Measurements from ENCODE around the gene PSME3IP1. TPM values are rescaled to one million over a fixed set of nuclear protein-coding genes. Genes with fewer than 3 reads are reported as not detected.

The PSME3IP1 gene
- total and polyA plus RNA-seq, 2 experiments from 2014 or later = 78.0 to 105 TPM

- TF ChIP-seq ZNF462 (CRISPR knock-in tag; IDR thresholded peaks at IDR 0.05) (no peak), EZH2phosphoT487 (IDR thresholded peaks at IDR 0.05; ENCODE audit: unreplicated experiment) (no peak), STAT1 (IDR thresholded peaks at IDR 0.05; ENCODE audit: unreplicated experiment) (no peak), POLR2AphosphoS5 (IDR thresholded peaks at IDR 0.05; ENCODE audit: low read depth) (no peak)
These were observed 20.4 kb downstream of the PSME3IP1 start (continued) for GRCh38 chr16:57165483-57165882.

GRCh38 chr16:57163842-57164241, 22.0 kb downstream of the PSME3IP1 start:
- Histone ChIP-seq H3K27me3 (ENCODE audit: insufficient read depth) (no peaks in the 10 kb centered on the region), H3K9me2 (ENCODE audit: insufficient read depth) (no peaks in the 10 kb centered on the region), H3K4me2 (no peak overlapping the region), H3K4me1 (ENCODE audit: insufficient read depth) (peaks cover 10% of the 10 kb centered on the region), H3F3A (replicated peaks; ENCODE audit: low read depth) (no peaks in the 10 kb centered on the region), H3K4me3 (no peak overlapping the region), H3K36me3 (ENCODE audit: insufficient read depth) (peaks cover 43% of the 10 kb centered on the region; the same call in 1 of the 2 replicates), H4K20me1 (replicated peaks; ENCODE audit: insufficient read depth) (no peaks in the 10 kb centered on the region), H3K79me2 (replicated peaks; ENCODE audit: insufficient read depth) (no peaks in the 10 kb centered on the region), H2AFZ (no peak overlapping the region), H3K27ac (ENCODE audit: low read depth) (no peak overlapping the region)
- H3K4me1 Mint-ChIP-seq = peaks cover 22% of the 10 kb centered on the region
- no peaks in the 10 kb centered on the region for H3K9me3 Mint-ChIP-seq
- no peaks in the 10 kb centered on the region for H3K27me3 Mint-ChIP-seq (ENCODE audit: insufficient read depth, low read depth, poor library complexity)
- DNase-seq (ENCODE audit: low spot score) (no peak), ATAC-seq (no peak)
- no peak overlapping the region for H3K4me3 Mint-ChIP-seq
- TF ChIP-seq CTCF (conservative IDR thresholded peaks at IDR 0.05; ENCODE audit: low read depth in 2 of 2) (no peak), POLR2AphosphoS5 (IDR thresholded peaks at IDR 0.05; ENCODE audit: low read depth) (no peak)
- H3K36me3 Mint-ChIP-seq (ENCODE audit: low read depth) = peaks cover 69% of the 10 kb centered on the region
- no peak overlapping the region for H3K27ac Mint-ChIP-seq

Measured in GM23338 (cell line).